Right lobe of liver (tissue), 6 donors: ENCODE measurements around the gene PDGFD. TPM values are rescaled to one million over a fixed set of nuclear protein-coding genes. Genes with fewer than 3 reads are reported as not detected.

Experiments used
- ATAC-seq, 4 donors: fragments of 200-7000 bp; cut with Tn5 transposase; one replicate each; pipeline ENCODE4 v1.9.1; 2020; ENCODE audit warnings: mild to moderate bottlenecking in 4 of 4, moderate library complexity in 4 of 4
- DNase-seq, 3 donors: peaks; one replicate each; pipeline ENCODE4 v3.0.0-alpha.2; 2020
- H3K27ac ChIP-seq, 3 donors: fragments of 200-600 bp; one replicate each; pipeline ENCODE4 v1.8.0; 2022
- H3K27me3 ChIP-seq, 2 donors: fragments of 200-600 bp; one replicate each; pipeline ENCODE4 v1.8.0; 2022
- H3K36me3 ChIP-seq, 4 donors: fragments of 200-600 bp; sonication (generic) in 1 of 4; one replicate each; pipeline versions ENCODE4 v1.5.1 to v1.8.0; 2017 to 2022; ENCODE audit warnings: control low read depth in 1 of 4
- H3K4me1 ChIP-seq, 4 donors: fragments of 200-600 bp; sonication (generic) in 1 of 4; one replicate each; pipeline versions ENCODE4 v1.5.1 to v1.8.0; 2017 to 2022; ENCODE audit warnings: control low read depth in 1 of 4
- H3K4me3 ChIP-seq, 3 donors: fragments of 200-600 bp; one replicate each; pipeline ENCODE4 v1.8.0; 2022
- H3K9me3 ChIP-seq, 4 donors: fragments of 200-600 bp; sonication (generic) in 1 of 4; one replicate each; pipeline versions ENCODE4 v1.5.1 to v1.8.0; 2017 to 2022; ENCODE audit warnings: control low read depth in 1 of 4
- POLR2A ChIP-seq: fragments of 450-650 bp; IDR thresholded peaks from one replicate; pipeline ENCODE4 v1.6.1; 2017; ENCODE audit warnings: antibody characterized with exemption, mild to moderate bottlenecking
- WGBS: methylation state at CpG from one replicate; pipeline ENCODE4 v1.1.6; 2018; ENCODE audit warnings: low coverage, low lambda C conversion rate; ENCODE audit not compliant: insufficient coverage; ENCODE audit errors: missing lambda C conversion rate; 5-methylcytosine and 5-hydroxymethylcytosine counted together
- intact Hi-C, 2 donors: fragments of 100-400 bp; cut with DNase I; formaldehyde crosslinking; loops; one replicate each; pipeline versions ENCODE4 v1.11.2 to v1.14.1; 2022
- total RNA-seq, 6 experiments: library from RNA; depleted of rRNA in 2 of 6; stranded (reverse); fragments of >200 nt in 2 of 6; fragmentation: NEBNext Ultra II Directional in 3 of 6; extraction: Animal tissue kit (Norgen Biotek cat#: 25700) in 3 of 6; gene quantifications; one replicate each; pipeline versions ENCODE4 v1.1.0 to v1.2.4, GENCODE V29; 2016 to 2023
- TF ChIP-seq, protein P1 (sequence below), 4 donors: fragments of 200-600 bp in 3 of 4; fragments of 450-650 bp in 1 of 4; IDR thresholded peaks; one replicate each; pipeline versions ENCODE4 v1.5.1 to v1.8.0; 2016 to 2022; ENCODE audit warnings: antibody characterized with exemption in 4 of 4, mild to moderate bottlenecking in 2 of 4
- donor health status: DM: no; HTN: yes; CAD: no.
- donor health status: DM: no; HTN: no; CAD: no.
- donor health status: DM: no; HTN: no; CAD: no.
- donor health status: DM: no; HTN: yes; CAD: no.
- donor health status: DM: no; HTN: yes; CAD: no.

Gene PDGFD
- total RNA-seq, 6 experiments from 2014 or later = 0.84 to 1.6 (median 1.1) TPM

DNA sequence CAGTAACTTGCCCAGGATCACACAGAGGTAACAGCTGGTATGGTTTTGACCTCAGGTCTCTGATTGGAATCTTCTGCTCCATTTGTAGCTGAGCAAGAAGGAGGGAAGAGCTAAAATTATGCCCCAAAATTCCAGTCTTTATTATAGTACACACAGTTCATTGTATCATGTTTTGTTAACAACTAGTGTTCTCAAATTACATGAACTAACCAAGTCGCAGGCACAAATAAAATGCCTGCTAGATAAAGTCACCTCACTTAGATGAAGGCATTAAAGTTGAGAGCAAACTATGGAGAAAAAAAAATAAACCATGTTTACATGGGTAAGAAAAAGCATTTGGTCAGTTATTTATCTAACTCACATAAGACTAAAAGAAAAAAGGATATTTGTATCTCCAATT, 58.8 kb downstream of the PDGFD start:
- H3K4me1 ChIP-seq = no peaks in the 10 kb centered on the region
- no peaks in the 10 kb centered on the region for H3K36me3 ChIP-seq
- no peak for DNase-seq
- intact Hi-C loops = no loop called here
- no peaks in the 10 kb centered on the region for H3K9me3 ChIP-seq
- TF ChIP-seq, protein P1, sequence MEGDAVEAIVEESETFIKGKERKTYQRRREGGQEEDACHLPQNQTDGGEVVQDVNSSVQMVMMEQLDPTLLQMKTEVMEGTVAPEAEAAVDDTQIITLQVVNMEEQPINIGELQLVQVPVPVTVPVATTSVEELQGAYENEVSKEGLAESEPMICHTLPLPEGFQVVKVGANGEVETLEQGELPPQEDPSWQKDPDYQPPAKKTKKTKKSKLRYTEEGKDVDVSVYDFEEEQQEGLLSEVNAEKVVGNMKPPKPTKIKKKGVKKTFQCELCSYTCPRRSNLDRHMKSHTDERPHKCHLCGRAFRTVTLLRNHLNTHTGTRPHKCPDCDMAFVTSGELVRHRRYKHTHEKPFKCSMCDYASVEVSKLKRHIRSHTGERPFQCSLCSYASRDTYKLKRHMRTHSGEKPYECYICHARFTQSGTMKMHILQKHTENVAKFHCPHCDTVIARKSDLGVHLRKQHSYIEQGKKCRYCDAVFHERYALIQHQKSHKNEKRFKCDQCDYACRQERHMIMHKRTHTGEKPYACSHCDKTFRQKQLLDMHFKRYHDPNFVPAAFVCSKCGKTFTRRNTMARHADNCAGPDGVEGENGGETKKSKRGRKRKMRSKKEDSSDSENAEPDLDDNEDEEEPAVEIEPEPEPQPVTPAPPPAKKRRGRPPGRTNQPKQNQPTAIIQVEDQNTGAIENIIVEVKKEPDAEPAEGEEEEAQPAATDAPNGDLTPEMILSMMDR (IDR thresholded peaks at IDR 0.05) = no peak
- H3K27me3 ChIP-seq = no peaks in the 10 kb centered on the region
- ATAC-seq = no peak
- 50% methylated on average over 1 of the region's 1 CpG for WGBS
- H3K27ac ChIP-seq = no peak overlapping the region
- H3K4me3 ChIP-seq = no peak overlapping the region

DNA sequence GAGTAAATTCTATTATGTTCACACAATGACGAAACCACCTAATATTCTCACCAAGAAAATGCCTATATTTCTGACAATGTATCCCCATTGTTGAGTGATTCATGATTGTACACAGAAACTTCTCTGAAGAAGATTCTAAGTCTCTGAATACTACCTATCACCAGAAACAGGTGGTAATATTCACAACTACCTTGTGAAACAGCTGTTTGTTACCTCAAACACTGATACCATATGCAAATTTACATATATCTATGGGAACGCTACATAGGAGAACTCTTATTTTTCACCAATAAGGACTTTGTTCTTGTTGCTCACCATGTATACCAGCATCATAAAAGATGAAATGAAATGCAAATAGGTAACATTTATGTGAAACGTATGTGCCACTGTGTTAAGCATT, 59.3 kb downstream of the PDGFD start:
- H3K36me3 ChIP-seq = no peaks in the 10 kb centered on the region
- no peaks in the 10 kb centered on the region for H3K9me3 ChIP-seq
- H3K27ac ChIP-seq = no peak overlapping the region
- WGBS = 49% methylated on average over 3 of the region's 3 CpGs
- no peaks in the 10 kb centered on the region for H3K4me1 ChIP-seq
- TF ChIP-seq, protein P1 (IDR thresholded peaks at IDR 0.05) = no peak
- TF ChIP-seq POLR2A = no peak
- intact Hi-C loops = no loop called here
- DNase-seq (no peak), ATAC-seq (no peak)
- no peak overlapping the region for H3K4me3 ChIP-seq
- no peaks in the 10 kb centered on the region for H3K27me3 ChIP-seq

DNA sequence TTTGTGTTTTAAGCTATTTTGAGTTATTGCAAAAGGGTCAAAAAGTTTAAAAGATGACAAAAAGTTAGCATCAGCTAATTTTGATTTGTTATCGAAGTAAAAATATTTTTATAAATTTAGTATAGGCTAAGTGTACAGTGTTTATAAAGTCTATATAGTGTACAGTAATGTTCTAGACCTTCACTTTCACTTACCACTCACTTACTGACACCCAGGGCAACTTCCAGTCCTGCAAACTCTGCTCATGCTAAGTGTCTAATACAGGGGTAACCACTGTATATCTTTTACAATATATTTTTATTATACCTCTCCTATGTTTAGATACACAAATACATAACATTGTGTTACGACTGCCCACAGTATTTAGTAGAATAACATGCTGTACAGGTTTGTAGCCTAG, 59.7 kb downstream of the PDGFD start:
- ATAC-seq (no peak), DNase-seq (no peak)
- no peak for TF ChIP-seq POLR2A
- TF ChIP-seq, protein P1 (IDR thresholded peaks at IDR 0.05) = no peak
- no peak overlapping the region for H3K27ac ChIP-seq
- H3K4me1 ChIP-seq = no peaks in the 10 kb centered on the region
- 63% methylated on average over 2 of the region's 2 CpGs for WGBS
- intact Hi-C loops = no loop called here
- no peaks in the 10 kb centered on the region for H3K36me3 ChIP-seq
- no peak overlapping the region for H3K4me3 ChIP-seq
- H3K9me3 ChIP-seq = no peaks in the 10 kb centered on the region
- H3K27me3 ChIP-seq = no peaks in the 10 kb centered on the region

DNA sequence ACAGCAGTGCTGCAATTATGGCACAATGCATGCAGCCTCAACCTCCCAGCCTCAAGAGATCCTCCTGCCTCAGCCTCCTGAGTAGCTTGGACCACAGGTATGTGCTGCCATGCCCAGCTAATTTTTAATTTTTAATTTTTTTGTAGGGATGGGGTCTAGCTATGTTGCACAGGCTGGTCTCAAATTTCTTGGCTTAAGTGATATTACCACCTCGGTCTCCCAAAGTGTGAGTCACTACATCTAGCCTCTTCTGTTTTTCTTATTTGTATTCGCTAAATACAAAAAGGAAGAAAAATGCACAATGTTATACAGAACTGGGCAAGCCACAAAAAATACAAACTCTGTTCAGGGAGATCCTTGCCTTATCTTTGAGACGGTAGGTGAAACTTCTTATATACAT, 65.4 kb downstream of the PDGFD start:
- WGBS = 17% methylated on average over 3 of the region's 3 CpGs
- Histone ChIP-seq H3K27ac (no peak overlapping the region), H3K9me3 (no peaks in the 10 kb centered on the region), H3K27me3 (no peaks in the 10 kb centered on the region), H3K4me1 (no peaks in the 10 kb centered on the region), H3K36me3 (no peaks in the 10 kb centered on the region), H3K4me3 (no peak overlapping the region)
- DNase-seq = no peak
- ATAC-seq = no peak
- intact Hi-C loops = no loop called here
- TF ChIP-seq, protein P1 (IDR thresholded peaks at IDR 0.05) = no peak
- no peak for TF ChIP-seq POLR2A

DNA sequence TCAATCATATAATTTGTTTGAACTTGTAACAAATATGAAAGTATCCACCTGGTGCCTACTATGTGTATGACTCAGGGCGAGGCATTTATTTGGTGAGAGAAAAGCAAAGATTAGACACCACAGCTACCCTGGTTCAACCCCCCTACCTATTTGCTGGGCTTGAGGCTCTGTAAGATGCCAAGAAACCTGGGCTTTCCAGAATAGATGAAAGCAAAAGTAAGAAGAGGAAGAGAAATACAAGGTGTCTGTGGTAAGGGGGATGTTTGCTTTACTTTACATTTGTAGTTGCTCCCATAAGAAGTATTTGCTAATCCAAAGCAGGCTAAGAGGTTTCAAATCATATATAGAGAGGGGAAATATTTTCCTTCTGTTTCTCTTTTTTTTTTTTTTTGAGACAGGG, 65.8 kb downstream of the PDGFD start:
- H3K9me3 ChIP-seq = no peaks in the 10 kb centered on the region
- TF ChIP-seq, protein P1 (IDR thresholded peaks at IDR 0.05) = no peak
- TF ChIP-seq POLR2A = no peak
- H3K4me1 ChIP-seq = no peaks in the 10 kb centered on the region
- WGBS = 60% methylated on average over 1 of the region's 1 CpG
- H3K36me3 ChIP-seq = no peaks in the 10 kb centered on the region
- no peak overlapping the region for H3K4me3 ChIP-seq
- no peak for DNase-seq
- no peaks in the 10 kb centered on the region for H3K27me3 ChIP-seq
- H3K27ac ChIP-seq = no peak overlapping the region
- intact Hi-C loops = no loop called here
- ATAC-seq = no peak
